GM21619 (cell line): ENCODE data around the gene THOC6.

Experiments
- ATAC-seq: cut with Tn5 transposase; IDR thresholded peaks from one replicate; pipeline ENCODE4 v1.9.1; 2021; ENCODE audit not compliant: unreplicated experiment

Gene THOC6

DNA sequence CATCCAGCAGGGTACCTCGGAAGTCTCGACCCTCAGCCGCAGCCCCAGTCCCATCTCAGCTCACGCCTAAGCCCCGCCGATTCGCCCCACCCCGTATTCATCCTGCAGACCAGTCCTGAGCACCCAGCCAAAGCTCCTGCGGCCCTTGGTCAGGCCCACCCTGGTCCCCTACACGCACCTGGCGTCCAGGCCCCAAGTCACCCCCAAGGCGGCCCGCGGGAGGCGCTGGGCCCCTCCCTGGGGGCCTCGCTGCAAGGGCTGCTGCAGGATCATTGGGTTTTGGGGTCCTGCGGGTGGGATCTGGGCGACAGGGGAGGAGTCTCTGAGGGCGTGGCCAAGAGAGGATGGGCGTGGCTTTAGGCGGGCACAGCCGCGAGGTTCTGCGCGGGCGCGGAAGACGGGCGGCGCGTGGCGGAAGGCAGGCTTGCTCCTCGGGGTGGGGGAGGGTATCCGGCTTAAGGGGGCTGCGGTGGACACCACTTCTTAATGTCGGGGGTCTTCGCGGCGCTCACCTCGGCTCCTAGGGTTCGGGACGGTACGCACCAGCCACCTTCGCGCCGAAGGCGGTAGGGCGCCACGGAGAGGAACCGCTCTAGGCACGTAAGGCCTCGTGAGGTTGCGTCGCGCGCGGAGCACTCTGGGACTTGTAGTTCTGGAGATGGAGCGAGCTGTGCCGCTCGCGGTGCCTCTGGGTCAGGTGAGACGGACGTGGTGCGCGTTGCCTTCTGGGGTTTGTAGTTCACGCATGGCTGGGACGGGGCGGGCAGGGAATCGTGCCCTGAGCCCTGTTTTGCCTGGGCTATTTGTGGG, at the start of gene THOC6, which contains the start of gene HCFC1R1:
Gene THOC6 (plus strand): TSS at position 367 of the 810 bp plus-strand sequence. CDS start 292 bp downstream, at position 659.
Gene HCFC1R1 (minus strand): TSS at position 274 of the 810 bp plus-strand sequence. CDS start 1 bp downstream, at position 273.
- ATAC-seq, result peak; percentile 63

GRCh38 chr16:2974319-2975056, 49.3 kb upstream of the THOC6 start:
- no peak for ATAC-seq

GRCh38 chr16:2975161-2975795, 48.6 kb upstream of the THOC6 start:
- no peak for ATAC-seq

DNA sequence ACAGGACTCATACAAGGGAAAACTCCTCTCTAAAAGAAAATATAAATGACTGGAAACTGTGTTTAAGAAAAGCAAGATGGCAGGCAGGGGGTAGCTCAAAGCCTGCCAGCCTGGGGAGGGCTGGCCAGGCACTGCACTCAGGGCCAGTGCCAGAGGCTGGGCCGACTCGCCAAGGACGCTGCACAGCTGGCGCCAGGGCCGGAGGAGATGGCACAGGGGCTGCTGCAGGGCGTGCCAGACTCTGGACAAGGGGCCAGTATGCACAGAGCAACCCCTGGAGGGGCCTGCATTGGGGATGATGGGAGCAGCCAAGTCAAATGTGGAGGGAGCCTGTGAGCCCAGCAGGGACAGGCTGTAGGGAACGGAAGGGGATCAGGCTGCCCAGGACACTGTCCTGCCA, 47.6 kb upstream of the THOC6 start:
- no peak for ATAC-seq

GRCh38 chr16:2976673-2977072, 47.2 kb upstream of the THOC6 start:
- ATAC-seq, result no peak

- ATAC-seq, result no peak
These were observed 46.4 kb upstream of the THOC6 start for GRCh38 chr16:2977440-2977839.

DNA sequence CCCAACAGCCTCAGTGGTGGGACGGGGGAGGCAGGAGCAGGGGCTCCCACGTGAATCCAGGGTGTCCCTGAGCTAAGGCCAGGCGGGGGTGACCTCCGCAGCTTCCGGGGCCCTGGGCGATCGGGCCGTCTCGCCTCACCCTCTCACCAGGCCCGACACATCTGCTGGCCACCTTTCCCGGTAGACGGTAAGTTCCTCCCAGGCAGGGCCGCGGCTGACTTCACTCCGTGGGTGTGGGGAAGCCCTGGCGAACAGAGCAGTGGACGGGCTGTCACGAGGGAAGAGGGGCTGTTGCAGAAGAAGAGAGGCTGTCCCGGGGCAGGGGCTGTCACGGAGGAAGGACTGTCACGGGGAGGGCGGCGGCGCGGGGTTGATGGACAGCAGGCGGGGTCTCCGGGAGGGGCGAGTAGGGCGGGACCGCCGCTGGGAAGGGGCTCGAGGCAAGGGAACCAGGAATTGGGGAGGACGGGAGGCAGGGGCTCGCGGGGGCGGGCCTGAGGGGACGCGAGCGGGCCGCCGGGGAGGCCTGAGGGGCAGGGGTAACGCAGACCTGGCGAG, 44.1 kb upstream of the THOC6 start:
- no peak for ATAC-seq

DNA sequence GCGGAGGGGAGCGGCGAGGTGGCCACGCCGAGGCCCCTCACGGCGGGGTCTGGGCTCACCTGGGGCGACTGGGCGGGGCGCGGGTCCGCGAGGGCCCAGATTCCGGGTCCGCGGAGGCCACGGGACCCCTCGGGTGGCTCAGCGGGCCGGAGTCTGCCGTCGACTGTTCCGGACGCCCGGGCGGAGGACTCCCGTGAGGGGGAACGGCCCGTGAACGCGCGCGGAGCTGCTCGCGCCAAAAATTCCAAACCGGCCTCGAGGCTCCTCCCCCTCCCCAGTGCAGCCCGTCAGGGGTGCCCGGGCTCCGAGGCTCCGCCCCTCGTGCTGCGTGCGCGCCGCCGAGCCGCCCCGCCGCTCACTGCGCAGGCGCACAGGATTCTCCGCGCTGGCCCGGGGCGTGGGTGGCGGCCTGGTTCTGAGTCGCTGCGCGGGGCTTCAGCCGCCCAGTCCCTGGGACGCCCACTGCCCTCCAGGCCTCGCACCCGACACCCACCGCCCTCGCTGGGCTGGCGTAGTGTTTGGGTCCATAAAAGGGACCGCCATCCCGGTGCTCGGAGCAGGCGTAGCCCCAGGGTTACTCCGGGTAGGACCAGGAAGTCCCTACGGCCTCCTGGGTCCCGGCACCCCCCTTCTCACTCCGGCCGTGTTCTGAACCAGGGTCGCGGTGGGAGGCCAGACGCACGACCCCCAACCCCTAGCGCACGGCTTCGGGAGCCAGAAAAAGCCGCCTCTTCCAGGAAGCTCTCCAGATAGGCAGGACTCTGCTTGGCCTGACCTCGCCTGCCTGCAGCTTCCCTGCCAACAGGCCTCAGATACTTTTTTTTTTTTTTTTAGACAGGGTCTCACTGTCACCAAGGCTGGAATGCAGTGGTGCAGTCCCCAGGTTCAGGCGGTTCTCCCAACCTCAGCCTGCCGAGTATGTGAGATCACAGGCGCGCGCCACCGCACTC, 43.3 kb upstream of the THOC6 start, which contains the start of gene PKMYT1:
Gene PKMYT1 (minus strand): TSS at position 220 of the 950 bp plus-strand sequence. CDS start 789 bp downstream, outside the sequence.
- ATAC-seq, result peak; percentile 66

DNA sequence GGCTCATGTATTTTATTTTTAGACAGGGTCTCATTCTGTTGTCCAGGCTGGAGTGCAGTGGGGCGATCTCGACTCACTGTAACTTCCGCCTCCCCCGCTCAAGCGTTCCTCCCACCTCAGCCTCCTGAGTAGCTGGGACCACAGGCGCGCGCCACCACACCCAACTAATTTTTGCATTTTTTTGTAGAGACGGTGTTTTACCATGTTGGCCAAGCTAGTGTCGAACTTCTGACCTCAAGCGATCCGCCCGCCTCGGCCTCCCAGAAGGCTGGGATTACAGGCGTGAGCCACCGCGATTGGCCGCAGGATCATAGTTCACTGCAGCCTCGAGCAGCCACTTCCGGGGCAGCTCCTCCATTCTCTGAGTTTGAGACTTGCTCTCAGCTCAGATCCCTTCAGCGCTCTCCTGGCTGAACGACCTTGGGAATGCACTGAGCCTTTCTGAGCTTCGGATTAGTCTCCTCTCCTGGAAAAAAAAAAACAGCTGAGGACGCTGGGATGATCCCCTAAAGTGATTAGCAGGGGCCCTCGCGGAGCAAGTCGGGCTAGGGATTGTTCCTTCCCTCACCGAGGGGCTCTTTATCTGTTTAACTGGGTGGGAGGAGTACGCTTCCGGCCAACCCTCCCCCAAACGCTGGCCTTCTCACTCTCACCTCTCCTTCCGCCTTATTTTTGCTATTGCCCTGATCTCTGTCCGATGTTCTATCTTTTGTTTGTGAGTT, 42.5 kb upstream of the THOC6 start:
- ATAC-seq, result no peak

- ATAC-seq, result no peak
These were observed 42.0 kb upstream of the THOC6 start for GRCh38 chr16:2981899-2982250.

DNA sequence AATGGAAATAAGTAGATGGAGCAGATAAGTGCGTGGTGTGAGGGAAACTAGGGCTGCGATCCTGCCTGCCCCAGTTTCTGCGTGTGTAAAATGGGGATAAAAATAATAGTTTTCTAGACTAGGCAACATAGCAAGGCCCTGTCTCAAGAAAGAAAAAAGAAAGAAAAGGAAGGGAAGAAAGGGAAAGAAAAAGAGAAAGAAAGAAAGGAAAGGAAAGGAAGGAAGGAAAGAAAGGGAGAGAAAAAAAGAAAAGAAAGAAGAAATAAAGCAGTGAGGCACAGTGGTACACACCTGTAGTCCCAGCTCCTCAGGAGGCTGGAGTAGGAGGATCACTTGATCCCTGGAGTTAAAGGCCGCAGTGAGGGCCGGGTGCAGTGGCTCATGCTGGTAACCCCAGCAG, 41.4 kb upstream of the THOC6 start:
- no peak for ATAC-seq

DNA sequence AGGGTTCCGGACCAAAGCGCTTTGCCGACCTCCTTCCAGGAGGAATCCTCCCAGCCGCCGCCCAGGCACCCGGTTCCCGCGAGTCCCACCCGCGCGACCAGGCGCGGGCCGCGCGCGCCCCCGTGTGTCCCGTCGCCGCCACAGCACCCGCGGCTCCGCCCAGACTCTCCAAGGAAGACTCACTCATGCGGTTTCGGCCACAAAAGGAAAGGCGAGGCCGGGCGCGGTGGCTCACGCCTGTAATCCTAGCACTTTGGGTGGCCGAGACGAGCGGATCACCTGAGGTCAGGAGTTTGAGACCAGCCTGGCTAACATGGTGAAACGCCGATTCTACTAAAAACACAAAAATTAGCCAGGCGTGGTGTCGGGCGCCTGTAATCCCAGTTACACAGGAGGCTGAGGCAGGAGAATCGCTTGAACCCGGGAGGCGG, 40.1 kb upstream of the THOC6 start:
- peak; percentile 36 for ATAC-seq

GRCh38 chr16:2985462-2985861, 38.4 kb upstream of the THOC6 start:
- ATAC-seq, result no peak

DNA sequence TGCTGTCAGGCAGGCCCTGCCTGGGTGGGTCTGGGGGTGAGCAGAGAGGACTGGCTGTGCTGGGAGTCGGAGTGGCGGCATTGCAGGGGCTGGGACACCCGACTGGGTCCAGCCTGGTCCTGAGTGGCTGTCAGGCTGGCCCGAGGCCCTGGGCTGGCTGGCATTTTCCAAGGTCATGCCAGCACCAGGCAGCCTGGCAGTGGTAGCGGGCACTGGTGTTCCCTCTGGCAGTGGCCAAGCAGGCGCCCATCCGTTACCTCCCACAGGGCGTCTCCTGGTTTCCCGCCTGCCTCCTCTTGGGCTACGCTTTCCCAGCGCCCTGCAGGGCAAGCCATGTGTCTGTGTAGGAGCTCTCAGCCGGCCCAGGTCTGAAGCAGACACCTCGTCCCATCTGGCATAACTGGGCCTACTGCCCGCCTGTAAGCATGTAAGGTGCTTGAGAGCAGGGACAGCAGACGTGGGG, 37.9 kb upstream of the THOC6 start:
- ATAC-seq, result no peak

DNA sequence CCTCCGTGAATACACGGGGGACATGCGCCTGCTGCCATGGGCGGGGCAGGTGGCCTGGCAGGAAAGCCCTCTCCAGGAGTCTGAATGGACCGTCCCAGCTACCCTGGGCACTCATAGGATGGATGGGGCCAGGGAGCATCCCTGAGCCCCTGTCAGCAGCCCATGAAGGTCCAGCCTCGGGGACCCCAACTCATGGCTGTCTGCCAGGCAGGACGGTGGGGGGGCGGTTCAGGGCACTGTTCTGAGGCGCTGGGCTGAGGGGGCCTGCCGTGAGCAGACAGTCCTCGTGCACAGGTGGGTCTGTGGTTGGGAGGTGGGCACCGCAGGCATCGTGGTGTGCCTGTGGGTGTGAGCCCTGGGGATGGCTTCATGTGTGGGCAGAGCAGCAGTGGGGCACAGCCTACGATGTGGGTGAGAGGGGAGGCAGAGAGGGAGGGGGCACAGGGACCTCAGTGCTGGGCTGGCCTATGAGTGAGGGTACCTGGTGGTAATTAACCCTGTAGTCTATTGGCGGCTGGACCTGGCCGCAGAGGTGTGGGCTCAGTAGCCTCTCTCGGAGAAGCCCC, 37.1 kb upstream of the THOC6 start:
- no peak for ATAC-seq

DNA sequence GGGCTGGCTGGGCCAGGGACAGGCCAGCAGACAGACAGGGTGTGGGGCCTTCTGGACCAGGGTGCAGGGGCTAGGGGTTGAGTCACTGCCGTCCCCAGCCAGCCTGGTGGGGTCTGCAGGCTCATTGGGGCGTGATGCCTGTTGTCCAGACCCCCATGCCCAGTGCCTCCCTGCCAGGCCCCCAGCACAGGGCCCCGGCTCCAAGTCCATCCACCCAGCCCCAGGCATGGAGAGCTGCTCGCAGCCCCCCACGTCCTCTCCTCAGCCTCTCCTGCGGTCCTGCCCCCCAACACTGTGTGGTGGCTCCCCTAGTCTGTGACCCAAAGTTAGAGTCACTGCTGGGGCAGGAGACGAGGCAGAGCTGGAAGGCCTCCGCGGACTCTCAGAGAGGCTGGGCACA, 36.5 kb upstream of the THOC6 start:
- no peak for ATAC-seq

DNA sequence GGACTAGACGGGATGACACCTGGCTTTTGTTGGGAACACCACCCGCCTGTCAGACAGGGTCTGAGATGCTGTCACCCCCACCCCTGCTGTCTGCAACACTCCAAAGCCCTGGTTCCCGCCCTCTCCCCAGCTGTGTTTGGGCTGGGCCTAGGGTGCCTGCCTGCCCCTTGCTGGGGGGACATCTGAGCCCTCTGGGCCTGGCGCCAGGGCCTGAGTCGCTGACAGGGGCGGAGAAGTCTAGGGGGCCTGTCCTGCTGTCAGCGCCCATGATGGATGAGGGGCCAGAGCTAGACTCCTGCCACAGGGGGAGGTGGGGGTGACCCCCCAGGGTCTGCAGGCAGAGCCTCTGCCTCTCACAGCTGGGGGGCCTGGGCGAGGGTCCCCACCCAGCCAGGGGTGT, 36.0 kb upstream of the THOC6 start:
- no peak for ATAC-seq

GRCh38 chr16:2988590-2989099, 35.2 kb upstream of the THOC6 start:
- ATAC-seq, result no peak

DNA sequence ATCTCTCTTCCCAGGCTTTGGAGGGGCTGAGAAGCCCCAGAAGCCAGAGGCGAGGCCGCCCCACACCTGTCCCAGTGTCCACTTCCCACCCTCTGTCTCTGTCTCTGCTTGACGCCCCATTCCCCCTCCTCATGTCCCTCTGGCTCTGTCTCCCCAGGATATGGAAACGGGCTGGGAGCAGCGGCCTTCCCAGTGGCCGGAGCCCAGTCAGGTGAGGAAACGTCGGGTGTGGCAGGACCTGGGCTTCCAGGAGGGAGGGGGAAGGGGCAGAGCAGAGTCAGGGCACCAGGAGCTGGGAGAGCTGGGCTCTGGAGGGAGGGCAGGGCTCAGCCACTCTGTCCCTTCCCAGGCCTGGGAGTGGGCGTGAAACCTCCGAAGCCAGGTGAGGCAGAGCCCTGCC, 32.9 kb upstream of the THOC6 start:
- ATAC-seq, result no peak
